Hematopoietic multipotent progenitor cell treated with erythropoietin and hydrocortisone succinate and interleukin-3 and kit ligand, for 6 days (in vitro differentiated cells): ENCODE measurements around the gene GLIS2.
A peak's percentile ranks its signal among the peaks of the same experiment; 100 is the strongest.
"Not testable (repeated sequence)": the region's sequence is repeated elsewhere in the genome, so short reads cannot be mapped to it uniquely, and the experiment has no call there.

Experiments used
- DNase-seq: peaks from one replicate; pipeline ENCODE4 v3.0.0-alpha.2; 2015

The GLIS2 gene

DNA sequence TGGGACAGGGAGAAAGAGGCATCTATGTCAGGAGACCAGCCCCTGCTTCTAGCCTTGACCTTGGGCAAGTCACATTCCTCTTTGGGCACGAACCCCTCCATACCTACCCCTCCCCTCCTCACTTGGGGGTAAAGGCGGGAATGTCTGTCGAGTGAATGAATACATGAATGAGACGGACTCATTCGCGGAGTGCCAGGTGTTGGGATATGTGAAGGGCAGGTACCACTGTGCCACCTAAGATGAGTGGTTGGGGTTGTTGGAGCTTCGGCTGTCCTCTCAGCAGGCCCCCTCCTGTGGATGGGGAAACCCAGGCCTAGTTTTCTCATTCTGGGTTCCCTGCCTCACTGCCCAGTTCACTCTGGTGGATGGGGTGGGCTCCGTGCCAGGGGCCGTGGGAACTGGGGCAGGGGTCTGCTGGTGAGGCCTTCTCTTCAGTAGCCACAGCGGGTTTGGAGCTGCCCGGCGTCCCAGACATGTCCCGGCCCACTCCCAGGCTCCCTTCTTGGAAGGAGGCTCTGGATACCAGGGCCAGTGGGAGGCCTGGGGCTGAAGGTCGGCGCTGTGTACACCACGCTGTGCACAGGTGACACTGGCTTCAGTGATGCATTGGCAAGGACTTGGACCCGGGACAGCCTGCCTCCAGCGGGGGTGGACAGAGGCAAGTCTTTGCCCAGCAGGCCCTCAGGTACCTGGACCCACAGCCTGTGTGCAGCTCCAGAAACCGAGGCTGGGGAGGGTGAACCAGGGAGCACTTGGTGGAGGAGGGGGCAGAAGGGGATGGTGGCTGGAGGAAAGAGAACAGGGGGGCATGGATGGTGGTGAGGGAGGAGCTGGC lies 5.6 kb downstream of the GLIS2 start:
- DNase-seq, result no peak

DNA sequence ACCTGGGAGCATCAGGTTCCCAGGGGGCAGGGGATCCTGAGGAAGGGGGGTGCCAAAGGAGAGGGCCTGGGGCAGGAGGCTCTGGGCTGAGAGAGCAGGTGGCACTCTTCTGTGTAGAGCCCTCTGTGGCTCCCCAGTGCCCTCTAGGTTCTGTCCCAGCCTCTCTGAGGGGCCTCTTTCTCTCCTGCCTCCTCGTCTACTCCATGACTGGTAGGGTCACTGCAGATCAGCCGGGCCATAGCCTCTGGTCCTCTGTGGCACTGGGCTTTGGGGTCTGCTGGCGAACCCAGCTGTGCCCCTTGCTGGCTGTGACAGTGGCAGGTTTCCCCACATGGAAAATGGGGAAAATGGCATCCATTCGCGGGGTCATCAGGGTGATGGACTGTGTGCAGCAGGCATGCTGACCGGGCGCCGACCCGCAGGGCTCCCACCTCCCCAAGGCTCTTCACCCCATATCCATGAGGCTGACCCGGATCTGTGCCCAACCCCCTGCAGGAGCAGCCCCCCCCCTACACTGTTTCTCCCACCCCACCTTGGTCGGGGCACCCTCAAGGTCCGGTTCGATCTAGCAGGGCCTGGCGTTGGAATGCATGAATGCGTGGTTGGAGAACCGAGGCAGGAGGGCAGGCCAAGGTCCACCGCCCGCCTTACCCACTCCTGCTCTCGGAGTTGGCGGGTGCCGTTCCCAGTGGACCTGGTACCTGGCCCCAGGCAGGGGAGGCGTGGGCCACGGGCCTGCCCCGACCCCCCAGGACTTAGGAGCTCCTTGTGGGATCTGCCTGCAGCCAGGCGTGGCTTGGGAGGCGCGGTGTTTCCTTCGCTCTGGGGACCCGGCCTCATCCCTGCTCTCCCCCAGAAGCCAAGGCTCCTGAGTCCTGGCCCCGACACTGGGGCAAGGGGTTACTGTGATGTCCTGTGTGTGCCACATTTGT lies 6.5 kb downstream of the GLIS2 start:
- DNase-seq, result no peak

DNA sequence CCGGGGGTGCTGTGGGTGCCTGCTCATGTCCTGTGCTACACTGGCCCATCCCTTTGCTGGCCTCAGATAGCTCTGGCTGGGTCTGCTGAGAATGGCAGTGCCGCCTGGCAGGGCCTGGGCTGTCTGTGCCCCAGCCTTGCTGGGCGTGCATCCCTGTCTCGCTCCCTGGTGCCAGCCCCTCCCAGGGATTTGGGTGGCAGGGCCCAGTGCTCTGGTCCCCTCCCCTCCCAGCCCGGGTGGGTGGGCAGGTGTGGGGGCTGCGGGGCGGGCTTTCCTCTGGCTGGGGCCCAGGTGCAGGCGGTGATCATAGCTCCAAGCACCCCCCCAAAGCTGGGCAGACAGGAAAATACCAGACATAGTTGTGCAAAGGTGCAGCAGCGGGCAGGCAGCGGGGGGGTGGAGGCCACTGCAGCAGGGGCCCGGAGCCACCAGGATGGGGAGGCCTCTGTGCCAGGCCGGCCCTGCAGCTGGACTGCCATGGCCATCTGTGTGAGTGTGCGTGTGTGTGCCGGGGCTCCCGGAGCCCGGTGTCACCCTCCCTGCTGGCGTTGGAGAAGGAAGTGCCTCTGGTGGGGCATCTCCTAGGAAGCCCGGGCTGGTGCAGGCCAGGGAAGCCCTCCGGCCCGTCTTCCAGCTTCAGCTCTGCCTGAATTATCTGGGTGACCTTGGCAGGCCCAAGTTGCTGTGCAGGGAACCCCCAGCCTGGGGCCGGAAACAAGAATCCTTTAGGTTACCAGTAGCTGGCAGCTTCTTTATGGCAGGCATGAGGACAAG lies 7.4 kb downstream of the GLIS2 start:
- DNase-seq, result no peak

DNA sequence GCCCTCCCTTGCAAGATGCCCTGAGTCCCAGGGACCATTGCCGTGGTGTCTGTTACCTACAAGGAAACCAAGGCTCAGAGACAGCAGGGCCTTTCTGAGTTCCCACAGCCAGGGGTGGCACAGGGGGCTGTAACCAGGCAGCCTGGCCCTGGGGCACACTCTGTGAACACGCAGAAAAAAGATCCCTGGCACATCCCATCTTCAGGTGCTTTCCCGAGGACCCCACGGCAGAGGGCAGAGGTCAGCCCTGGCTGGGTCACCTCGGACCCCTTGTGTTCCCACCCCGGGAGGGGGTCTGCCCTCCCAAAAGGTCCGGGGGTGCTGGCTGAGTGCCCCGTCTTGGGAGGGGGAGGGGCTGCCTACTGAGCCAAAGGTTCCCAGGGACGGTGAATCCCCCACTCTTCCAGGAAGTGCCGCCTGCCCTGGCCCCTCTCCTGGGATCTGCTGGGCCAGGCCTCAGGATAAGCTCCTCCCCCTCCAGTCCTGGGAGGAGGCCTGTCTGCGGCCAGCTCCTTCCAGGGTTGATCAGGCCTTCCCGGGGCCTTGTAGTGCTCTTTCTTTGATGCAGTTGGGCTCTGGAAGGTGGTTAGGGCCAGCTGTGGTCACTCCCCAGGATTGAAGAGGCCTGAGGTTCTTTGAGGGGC lies 8.1 kb downstream of the GLIS2 start:
- no peak for DNase-seq

DNA sequence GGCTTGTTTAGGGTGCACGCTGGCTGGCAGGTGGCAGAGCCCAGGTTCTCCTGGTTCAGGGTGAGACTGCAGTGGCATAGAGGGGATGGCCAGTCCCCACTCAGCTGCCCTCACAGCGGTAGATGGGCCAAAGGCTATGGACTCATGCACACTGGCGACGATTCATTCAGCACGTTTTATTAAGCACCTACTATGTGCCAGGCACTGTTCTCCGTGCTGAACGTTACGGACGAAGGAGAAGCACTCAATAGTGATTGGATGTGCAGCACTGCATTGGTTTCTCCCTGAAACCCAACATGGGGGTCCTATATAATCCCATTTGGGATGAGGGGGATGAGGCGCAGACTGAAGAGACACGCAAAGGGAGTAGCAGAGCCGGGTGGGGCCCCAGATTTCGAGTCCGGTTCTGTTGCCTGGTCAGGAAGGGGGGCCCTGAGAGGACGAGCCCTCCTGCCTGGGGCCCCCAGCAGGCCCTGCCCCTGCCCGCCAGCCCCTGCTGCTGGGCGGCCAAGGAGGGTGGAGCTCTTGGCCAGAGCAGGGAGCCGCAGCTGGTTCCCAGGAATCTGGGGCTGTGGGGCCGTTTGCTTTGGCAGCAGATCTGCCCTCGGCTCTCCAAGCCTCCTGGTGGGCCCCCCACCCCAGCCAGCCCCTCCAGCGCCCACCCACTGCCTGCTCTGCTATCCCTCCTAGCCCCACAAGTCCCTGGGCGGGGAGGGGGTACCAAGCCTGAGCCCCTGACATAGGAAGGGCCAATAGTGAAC lies 8.8 kb downstream of the GLIS2 start:
- no peak for DNase-seq

DNA sequence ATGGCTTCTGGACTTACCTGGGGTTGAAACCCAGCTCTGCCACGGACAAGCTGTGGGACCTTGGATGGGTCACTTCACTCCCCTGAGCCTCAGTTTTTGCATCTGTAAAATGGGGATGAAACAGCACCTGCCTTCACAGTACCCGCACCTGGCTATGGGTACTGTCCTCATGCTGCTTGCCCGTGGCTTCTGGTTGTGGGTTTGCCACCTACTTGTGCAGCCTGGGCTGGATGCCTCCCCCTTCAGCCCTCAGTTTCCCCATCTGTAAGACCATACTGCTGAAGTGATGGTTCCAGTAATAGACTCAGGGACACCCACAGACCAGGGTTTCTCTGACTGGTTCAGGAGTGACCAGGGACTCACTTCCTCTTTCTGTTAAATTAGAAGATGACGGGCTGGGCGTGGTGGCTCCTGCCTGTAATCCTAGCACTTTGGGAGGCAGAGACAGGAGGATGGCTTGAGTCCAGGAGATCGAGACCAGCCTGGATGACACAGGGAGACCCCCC lies 9.4 kb downstream of the GLIS2 start:
- DNase-seq, result no peak

DNA sequence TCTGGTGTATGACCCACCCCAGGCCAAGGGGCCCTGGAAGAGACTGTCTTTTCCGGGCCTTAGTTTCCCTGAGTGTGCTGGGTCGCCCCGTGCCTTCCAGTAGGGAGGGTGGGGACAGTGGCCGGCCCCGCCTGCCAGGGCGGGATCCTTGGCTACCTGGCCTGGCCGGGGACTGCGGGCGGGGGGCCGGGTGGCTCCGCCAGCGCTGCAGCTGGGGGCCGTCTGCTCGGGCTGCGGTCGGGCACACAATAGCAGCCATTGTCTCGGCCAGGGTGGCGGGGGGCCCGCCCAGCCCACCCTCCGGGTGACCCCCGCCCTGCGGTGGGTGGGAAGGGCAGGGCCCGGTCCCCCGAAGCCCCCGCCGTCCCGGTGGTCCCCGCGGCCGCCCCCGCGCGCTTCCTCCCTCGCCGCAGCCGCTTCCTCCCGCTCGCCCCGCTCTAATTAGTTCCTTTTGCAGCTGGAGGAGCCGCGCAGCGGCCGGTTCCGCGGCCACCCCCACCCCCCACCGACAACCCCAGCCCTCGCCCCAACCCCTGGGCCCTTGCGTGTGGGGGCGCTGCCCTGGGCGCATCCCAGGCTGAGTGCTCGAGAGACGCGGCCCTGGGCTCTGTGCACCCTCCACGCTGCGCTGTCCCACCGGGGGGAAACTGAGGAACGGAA lies 11.6 kb downstream of the GLIS2 start:
- no peak for DNase-seq

DNA sequence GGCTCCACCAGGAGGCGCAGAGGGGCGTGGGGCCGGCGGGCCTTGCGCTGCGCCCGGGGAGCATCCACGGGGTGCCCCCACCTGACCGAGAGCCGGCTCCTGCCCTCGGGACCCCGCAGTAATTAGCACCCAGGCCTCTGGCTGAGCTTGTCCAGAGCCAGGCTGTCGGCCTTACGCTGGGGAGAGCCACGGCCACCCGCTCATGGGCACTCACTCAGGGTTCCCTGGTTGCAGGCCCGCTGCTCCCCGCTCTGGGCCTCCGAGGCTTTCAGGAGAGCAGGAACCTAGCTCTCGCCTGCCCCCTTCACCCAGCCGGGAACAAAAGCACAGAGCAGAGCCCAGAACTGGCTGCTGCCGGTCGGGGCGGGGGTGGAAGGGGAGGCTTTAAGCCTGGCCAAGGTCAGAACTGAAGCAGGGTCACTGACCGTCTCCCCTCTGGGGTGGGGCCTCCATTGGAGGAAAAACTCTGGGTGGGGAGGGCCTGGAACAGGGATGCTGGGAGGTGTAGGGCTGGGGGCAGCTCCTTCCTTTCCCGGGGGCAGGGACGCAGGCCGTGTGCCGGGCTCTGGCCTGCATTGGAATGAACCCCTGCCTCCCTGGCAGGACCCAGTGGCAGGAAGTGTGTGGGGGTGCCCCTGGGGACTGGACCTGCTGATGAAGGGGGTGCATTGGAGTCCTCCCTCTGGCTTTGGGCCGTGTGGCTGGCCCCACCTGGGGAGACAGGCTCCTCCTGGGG lies 12.3 kb downstream of the GLIS2 start:
- peak; percentile 86 for DNase-seq

DNA sequence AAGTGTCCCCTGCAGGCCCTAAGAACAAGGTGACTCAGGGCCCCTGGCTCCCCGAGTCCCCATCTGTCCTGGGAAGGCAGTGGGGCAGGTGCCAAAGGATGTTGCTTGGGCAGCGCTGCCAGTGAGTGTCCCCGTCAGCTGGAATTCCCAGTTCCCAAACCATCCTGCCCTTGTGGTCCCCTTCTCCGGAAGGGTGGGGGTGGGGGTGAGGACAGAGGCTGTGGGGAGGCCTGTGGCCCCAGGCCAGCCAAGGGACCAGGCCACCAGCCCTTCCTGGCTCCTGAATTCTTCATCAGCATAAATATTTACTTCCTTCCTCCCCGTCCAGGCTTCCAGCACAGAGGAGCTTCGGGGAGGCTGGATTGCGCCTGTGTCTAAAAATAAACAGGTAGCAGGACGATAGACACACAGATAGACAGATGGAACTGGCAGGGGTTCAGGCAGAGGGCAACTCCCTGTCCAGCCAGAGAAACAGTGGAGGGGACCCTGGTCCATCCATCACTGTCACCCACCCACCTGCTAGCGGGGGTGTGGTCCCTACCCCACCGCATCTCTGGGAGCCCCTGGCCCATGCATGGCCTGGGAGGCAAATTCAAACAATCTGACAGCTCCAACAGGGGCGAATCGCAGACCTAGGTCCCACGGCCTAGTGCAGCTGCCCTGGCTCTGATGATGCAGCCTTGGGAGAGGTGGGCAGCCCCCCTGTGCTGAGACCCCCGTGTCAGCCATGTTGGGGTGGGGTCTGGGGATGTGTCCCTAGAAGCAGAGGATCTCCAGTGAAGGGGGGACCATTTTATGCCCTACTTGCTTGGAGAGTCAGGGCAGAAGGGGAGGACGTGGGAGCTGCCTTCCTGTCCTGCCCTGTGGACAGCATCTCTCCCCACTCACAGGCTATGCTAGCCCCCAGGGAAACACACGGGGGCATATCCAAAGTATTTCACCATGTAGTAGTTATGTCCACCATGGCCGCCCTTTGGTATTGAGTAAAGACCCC lies 13.2 kb downstream of the GLIS2 start:
- no peak for DNase-seq

DNA sequence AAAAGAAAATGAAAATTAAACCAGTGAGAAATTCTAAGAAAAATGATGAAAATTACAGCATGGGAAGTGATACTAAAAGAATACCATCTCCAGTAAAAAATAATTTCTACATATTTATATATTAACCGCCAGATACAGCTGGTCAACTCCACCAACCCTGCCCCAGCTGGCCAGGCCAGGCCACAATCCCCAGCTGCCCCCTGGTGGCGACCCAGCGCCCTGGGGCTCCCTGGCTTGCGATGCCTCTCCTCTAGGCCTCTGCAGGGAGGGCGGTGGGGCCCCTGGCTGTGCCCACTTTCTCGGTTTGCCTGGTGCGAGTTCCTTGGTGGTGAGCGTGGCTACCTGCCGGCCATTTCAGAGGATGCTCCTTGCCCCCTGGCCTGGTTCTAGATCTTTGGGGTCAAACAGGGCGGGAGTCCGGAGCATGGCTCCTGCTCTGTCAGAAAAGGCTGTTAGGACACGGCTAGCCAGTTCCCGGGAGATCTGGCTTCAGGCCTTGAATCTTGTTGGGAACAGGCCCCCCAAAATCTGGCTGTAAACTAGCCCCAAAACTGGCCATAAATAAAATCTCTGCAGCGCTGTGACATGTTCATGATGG lies 14.5 kb downstream of the GLIS2 start:
- peak; percentile 81 for DNase-seq

DNA sequence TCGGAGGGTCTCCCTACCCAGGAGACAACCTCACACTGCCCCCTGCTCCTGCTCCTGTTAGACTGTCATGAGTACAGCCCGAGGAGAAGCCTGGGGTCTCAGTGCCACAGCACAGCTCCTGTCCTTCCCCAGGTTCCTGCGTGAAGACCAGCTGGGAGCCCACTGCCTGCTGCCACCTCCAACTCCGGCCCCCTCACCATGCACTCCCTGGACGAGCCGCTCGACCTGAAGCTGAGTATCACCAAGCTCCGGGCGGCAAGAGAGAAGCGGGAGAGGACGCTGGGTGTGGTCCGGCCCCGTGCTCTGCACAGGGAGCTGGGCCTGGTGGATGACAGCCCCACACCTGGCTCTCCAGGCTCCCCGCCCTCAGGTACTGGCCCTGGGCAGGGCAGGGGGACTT lies 16.2 kb downstream of the GLIS2 start:
- no peak for DNase-seq

DNA sequence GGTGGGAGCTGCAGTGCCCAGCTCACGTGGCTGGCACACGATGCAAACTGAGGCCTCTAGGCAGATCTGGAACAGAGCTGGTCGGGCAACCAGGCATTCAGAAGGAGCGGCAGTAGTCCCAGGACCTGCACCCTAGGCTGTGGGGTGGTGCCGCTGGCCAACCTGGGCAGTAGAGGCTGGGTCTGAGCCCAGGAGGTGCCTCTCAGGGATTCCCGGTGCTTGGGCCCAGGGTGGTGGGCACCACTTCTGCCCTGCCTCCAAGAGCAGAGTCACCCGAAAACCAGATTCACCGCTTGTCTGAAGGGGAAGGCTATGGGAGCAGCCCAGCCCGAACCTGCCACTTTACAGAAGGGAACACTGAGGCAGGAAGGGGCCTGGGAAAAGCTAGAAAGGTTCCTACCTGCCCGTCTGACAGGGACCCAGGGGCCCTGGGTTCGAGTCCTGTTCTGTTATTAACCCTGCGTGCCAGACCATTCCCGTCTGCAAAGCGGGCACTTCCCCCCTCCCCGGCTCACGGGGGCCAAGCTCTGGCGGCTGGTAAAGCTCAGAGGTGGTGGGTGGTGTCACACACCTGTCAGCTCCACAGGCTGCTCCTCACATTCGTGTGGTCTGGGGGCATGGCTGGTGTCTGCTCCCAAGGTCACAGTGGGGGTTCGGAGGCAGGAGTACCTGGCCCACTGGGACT lies 16.9 kb downstream of the GLIS2 start:
- no peak for DNase-seq

DNA sequence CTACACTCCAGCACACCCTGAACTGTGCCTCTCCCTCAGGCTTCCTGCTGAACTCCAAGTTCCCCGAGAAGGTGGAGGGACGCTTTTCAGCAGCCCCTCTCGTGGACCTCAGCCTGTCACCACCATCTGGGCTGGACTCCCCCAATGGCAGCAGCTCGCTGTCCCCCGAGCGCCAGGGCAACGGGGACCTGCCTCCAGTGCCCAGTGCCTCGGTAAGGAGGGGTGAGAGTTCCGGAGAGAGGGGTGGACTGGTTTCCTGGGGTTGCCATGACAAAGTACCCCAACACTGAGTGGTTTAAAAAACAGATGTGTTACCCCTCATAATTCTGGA lies 17.4 kb downstream of the GLIS2 start:
- DNase-seq, result no peak

DNA sequence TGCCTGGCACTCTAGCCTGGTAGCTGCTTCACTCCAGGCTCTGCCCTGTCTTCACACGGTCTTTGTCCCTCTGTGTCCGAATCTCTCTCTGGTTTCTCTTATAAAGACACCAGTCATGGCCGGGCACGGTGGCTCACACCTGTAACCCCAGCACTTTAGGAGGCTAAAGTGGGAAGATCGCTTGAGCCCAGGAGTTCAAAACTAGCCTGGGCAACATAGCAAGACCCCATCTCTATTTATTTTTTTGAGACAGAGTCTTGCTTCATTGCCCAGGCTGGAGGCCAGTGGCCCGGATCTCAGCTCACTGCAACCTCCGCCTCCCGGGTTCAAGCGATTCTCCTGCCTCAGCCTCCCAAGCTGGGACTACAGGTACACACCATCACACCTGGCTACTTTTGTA lies 17.8 kb downstream of the GLIS2 start:
- DNase-seq, result not testable (repeated sequence)

DNA sequence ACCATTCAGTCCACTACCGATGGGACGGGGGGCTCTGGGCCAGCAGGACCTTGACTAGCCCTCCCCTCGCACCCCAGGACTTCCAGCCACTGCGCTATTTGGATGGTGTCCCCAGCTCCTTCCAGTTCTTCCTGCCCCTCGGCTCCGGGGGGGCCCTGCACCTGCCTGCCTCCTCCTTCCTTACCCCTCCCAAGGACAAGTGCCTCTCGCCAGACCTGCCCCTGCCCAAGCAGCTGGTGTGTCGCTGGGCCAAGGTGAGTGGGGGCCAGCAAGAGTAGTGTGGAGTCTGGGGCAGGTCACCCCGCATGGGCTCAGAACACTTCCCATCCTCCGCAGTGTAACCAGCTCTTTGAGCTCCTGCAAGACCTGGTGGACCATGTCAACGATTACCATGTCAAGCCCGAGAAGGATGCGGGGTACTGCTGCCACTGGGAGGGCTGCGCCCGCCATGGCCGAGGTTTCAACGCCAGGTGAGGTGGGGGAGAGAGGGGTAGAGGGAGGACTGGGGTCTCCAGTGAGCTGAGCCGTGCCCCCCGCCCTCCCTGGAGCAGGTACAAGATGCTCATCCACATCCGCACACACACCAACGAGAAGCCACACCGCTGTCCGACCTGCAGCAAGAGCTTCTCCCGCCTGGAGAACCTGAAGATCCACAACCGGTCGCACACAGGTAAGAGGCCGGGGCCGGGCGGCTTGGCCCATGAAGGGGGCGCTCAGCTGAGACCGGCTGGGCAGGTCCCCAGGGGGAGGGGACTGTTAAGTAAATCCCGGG lies 19.0 kb downstream of the GLIS2 start:
- DNase-seq, result no peak

DNA sequence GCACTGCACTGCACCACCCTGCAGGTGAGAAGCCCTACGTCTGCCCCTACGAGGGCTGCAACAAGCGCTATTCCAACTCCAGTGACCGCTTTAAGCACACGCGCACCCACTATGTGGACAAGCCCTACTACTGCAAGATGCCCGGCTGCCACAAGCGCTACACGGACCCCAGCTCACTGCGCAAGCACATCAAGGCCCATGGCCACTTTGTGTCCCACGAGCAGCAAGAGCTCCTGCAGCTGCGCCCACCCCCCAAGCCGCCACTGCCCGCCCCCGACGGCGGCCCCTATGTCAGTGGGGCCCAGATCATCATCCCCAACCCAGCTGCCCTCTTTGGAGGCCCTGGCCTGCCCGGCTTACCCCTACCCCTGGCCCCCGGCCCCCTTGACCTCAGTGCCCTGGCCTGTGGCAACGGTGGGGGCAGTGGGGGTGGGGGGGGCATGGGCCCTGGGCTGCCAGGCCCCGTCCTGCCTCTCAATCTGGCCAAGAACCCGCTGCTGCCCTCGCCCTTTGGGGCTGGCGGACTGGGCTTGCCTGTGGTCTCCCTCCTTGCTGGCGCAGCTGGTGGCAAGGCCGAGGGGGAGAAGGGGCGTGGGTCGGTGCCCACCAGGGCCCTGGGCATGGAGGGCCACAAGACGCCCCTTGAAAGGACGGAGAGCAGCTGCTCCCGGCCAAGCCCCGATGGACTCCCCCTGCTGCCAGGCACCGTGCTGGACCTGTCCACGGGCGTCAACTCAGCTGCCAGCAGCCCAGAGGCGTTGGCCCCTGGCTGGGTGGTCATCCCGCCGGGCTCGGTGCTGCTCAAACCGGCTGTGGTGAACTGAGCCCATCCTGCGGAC lies 21.1 kb downstream of the GLIS2 start:
- no peak for DNase-seq
